Measurements from ENCODE around the gene WSCD2.

DNA sequence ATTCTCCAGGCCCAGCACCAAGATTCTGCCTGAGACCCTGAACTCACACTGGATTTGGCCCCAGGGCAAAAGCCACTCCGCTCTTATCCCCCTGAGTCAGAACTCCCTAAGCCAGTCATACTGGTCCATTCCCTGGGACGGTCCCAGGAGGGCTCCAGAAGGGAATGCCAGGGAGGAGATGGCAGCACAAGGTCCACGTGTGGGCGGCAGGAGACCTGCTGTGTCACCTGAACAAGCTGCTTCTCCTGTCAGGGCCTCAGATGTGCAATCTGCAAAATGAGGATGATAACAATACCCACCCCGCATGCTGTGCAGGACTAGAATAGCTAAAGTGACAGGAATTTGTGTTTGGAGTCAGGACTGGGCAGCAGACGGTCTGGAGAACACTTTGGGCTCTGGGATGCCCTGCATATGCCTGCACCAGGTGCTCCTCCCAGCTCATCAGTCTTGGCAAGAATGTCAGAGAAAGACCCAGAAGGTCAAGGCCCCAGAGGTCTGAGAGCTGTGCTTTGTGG, 169.7 kb downstream of the WSCD2 start:
- TF ChIP-seq ZNF274 (IDR thresholded peaks at IDR 0.05; ENCODE audit: low read depth, low read length) (no peak), SUZ12 (IDR thresholded peaks at IDR 0.05; ENCODE audit: extremely low read depth, insufficient read depth, insufficient read length) (no peak), YY1 (IDR thresholded peaks at IDR 0.05; ENCODE audit: insufficient read depth, insufficient read length) (no peak)

All from NT2/D1 (cell line).